GM12873 (cell line): ENCODE results near the gene FLT1.

Experiments used
- CTCF ChIP-seq: IDR thresholded peaks from 2 replicates; pipeline ENCODE4 v1.5.1; 2012; ENCODE audit warnings: low read depth, mild to moderate bottlenecking, moderate library complexity, low read length, control low read depth; ENCODE audit not compliant: insufficient read depth; ENCODE audit errors: missing control alignments

FLT1 gene

GRCh38 chr13:28503182-28503967, 8.4 kb upstream of the FLT1 start:
- no peak for TF ChIP-seq CTCF

- TF ChIP-seq CTCF: no peak
Measured at GRCh38 chr13:28501547-28501946, 6.6 kb upstream of the FLT1 start.

GRCh38 chr13:28499609-28500008, 4.7 kb upstream of the FLT1 start:
- no peak for TF ChIP-seq CTCF

GRCh38 chr13:28498481-28499115, 3.7 kb upstream of the FLT1 start:
- no peak for TF ChIP-seq CTCF

GRCh38 chr13:28497143-28497876, 2.4 kb upstream of the FLT1 start:
- TF ChIP-seq CTCF: no peak

- no peak for TF ChIP-seq CTCF
Measured at GRCh38 chr13:28496188-28496564, 1.2 kb upstream of the FLT1 start.

- no peak for TF ChIP-seq CTCF
Measured at GRCh38 chr13:28495538-28496187, 735 bp upstream of the FLT1 start.
